Fibroblast of skin of right quadriceps (primary cell): ENCODE results near the gene ASTN1.
A peak's percentile ranks its signal among the peaks of the same experiment; 100 is the strongest.

ENCODE experiments used
- DNase-seq: peaks from one replicate; pipeline ENCODE4 v3.0.0-alpha.2; 2013

The ASTN1 gene

DNA sequence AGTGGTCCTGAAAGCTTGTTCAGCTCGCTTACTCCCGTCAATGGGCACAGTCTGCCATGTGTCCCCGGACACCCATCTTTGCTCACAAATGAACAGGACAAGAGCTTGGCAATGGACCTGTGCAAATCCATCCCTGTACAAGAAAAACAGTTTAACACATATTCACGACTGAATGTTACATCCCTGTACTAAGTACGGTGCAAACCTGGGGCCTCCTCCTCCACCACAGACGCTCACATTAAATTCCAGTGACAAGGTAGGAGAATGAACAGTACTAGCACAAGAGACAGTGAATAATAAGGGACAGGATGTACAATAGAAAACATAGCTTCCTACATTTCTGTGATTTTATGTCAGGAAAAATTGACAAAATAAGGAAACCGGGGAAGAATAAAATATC is 187.7 kb downstream of the ASTN1 start:
- no peak for DNase-seq

GRCh38 chr1:176976225-176976624 is 188.3 kb downstream of the ASTN1 start:
- no peak for DNase-seq

DNA sequence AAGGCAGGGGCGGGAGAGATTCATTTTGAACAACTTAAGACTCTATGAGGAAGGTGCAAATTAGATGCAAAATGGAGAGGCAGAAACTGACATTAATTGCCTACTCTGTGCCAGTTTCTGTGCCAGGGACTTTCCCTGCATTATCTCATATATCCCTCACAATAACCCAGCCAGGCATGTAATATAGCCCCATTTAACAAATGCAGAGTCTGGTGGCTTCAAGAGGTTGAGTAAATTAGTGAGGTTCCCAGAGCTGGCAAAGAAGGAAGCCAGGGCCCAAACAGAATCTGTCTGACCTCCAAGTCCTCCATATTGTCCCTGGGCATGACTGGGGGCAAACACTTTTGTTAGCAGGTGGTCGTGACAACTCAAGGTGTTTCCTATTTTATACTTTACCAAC is 199.8 kb downstream of the ASTN1 start:
- DNase-seq, result no peak

- no peak for DNase-seq
Observed at GRCh38 chr1:176963181-176963580, 201.3 kb downstream of the ASTN1 start.

DNA sequence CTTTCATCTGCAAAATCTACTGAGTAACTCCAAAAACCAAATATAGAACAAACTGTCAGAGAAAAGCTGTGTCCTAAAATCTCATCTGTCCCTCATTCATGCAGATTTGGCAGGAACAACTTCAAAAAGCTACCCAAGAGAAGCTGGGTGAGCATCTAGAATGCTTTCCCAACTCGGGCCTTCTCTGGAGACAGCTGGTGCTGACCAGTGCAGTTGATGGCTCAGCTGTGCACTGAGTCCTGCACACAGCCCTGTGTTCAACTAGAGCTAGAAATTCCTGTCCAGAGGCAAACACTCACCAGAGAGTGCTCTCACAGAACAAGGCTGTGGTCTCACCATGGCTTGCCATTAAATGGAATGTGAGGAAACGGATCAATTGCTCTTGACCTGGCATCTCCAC is 202.8 kb downstream of the ASTN1 start:
- DNase-seq, result no peak

DNA sequence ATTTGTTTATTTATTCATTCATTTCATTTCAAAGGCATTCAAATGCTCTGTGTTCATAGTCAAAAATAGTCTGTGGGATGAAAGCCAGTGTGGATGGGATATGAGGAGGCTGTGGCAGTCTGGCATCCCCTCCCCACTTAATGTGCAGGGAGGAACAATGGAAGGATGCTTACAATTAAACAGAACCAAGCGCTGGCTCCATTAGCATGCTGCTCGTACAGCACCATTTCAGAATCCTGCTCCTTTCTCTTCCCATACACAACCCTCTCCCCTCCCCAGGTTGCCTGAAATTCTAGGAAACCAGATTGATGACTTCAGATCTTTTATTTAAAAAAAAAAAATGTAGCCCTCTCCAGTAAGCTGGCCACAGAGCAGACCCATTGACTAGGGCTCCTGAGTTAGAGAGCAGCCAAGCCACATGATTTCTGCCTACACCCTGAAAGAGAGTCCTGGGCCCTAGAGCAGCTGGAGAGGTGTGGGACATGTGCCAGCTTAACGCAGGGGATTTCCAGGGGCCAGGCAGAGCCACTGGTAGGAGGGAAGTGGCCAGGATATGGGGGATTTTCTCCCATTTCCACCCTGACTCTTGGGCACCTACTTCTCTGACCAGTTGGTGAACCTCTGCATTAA is 205.2 kb downstream of the ASTN1 start:
- DNase-seq, result no peak

GRCh38 chr1:176957603-176958002 is 206.9 kb downstream of the ASTN1 start:
- no peak for DNase-seq

- DNase-seq, result no peak
Observed at GRCh38 chr1:176954242-176954641, 210.3 kb downstream of the ASTN1 start.

- DNase-seq, result no peak
Observed at GRCh38 chr1:176950736-176951324, 213.7 kb downstream of the ASTN1 start.

GRCh38 chr1:176949033-176949662 is 215.4 kb downstream of the ASTN1 start:
- DNase-seq, result peak; percentile 46

DNA sequence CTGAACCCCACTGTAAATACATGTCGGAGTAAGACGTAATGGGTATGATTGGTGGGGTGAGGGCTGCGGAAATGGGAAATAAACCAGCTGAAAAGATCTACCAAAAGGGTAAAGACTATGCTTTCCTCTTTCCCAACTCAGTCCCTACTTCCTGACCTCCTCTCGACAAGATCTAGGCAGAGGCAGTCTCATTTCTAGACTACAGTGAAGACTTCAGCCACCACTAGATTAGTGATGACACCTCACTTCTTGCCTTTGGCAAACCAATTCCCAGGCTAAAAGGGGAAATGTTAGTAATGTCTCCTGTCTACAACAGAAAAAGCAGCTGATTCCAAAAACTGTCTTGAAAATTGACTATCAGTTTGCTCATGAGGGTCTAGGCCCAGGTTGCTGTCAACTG is 219.9 kb downstream of the ASTN1 start:
- DNase-seq, result no peak

- no peak for DNase-seq
Observed at GRCh38 chr1:176943783-176944182, 220.7 kb downstream of the ASTN1 start.

GRCh38 chr1:176942346-176942745 is 222.2 kb downstream of the ASTN1 start:
- DNase-seq, result no peak

DNA sequence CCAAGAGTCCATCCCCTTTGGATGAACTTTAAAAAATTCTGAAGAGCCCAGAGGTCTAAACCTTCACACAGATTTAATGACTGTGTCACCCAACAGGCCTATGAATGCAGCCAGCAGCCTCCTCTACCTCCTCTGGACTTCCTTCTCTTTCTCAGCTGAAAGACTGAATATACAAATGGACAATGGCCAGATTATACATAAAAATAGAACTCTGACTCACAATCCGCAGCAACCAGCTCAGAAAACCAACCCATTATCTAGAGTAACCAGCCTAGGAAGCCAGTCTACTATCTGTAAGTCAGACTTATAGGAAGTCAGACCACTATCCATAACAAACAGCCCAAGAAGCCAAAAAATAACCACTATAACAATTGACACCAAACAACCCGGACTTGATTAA is 224.5 kb downstream of the ASTN1 start:
- DNase-seq, result no peak

DNA sequence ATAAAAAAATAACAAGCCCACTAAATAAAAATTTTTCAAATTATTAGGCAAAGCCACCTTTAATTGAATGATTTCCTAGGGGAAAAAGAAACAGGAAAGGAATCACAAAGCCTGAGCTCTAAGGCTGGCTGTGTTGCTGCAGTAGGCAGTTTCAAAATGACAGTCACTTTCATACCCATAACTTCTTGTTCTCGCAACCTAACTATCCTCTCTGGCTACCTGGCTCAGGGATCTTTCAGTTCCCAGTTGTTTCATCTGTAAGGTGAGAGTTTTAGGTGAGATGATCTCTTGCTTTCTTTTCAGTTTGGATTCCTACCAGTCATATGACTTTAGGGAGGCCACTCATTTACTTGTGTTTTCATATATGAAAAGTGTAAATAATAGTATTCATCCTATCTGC is 226.1 kb downstream of the ASTN1 start:
- no peak for DNase-seq

DNA sequence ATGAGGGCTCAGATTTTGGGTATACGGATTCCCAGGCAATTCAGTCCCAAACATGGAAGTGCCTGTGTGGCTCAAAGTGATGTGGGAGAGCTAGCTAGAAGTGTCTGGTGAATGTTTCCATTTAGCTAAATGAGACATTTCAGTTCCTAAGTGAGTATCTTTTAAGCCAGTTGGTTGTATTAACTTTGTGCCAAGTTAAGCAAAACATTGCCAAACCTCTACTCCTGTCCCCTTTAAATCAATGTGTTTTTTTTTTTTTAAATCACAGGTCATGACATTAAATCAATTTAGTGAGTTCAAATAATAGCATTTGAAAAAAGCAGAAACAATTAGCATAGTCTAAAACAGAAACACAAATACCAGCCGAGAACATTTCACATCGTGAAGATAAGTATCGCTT is 230.1 kb downstream of the ASTN1 start:
- DNase-seq, result no peak

DNA sequence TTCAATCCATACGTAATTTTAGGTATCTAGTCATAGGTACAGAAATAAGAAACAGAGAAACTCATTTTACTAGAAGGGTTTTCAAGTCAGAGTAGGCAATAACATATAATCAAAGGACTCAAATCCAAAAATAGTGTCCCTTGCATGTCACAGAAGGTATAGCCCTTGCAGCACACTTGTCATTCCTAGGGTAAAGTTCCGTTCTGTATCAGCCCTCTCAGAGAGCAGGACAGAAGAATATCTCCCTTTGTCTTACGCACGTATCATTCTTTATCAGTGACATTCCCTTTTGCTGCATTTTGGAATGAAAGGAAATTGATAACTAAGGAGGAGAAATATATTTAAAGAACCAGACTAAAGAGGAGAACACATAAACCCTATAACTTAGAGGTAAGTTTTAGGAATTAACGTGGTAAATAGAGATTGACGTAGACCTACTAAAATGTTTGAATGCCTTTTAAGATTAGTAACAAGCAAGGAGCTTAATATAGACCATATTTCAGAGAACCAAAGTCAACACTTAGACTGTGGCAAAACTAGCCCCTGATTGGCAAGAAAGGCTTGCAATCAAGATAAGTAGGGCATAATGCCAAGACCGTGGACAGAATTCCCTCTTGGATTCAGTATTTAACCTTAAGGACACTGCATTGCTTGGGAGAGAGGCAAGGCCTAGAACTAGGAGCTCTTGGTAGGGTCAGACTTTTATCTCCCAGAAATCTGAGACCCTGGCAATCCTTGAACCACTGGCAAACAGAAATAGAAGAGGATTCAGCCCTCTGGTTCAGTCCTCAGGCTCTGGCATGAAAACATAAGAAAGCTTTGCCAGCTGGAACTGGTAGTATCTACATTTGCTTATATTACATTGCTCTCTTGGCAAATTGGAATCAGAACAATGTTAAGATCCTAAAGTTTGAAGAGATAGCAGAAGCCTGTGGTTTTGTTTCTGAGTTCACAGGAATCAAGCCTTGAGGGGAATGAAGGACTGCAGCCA is 232.1 kb downstream of the ASTN1 start:
- no peak for DNase-seq

- DNase-seq, result no peak
Observed at GRCh38 chr1:176931526-176931925, 233.0 kb downstream of the ASTN1 start.

DNA sequence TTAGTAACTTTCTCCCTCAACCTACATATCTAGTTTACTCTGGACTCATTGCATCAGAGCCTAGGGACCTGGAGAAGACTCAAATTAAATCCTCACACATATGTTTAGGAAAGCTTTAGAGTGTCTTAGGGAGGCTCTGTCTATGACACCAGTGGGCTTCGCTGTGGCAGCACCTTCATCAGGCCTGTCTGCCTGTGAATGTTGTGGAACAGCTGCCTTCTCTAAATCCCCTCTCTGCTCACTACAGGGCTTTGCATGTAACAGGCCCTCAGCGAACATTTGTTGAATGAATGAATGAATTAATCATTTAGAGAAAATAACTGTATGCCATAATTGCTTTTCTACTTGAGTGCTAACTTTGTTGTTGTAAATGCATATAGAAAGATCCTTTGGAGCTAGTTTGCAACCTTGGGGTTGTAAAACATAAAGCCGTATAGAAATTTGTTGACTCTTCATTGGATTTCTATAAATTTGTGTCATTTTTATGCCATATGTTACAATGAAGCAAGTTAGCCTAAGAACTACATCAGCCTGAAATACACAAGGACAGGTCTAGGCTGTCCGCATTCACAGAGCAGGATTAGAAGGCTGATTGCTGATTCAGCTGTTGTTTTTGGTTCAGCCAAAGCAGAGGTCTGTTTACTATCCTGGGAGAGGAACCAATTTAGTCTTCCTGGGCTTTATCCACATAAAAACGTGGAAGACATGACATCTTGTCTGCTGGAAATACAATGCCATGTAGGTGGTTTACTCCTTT is 238.0 kb downstream of the ASTN1 start:
- no peak for DNase-seq

DNA sequence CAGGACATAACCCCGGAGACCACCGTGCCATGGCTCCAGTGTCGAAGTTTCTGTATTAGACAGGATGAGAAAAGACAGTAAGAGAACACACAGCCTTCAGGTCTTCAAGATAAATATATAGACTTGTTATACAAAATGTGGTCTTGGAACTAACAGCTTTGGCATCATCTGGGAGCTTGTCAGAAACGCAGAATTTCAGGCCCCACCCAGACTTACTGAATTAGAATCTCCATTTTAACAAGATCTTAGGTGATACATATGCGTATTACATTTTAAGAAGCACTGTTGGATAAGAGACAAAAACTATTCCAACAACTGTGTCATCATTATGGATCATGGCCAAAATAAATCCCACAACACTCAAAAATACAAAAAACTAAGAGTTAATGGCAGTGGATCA is 239.3 kb downstream of the ASTN1 start:
- DNase-seq, result no peak

DNA sequence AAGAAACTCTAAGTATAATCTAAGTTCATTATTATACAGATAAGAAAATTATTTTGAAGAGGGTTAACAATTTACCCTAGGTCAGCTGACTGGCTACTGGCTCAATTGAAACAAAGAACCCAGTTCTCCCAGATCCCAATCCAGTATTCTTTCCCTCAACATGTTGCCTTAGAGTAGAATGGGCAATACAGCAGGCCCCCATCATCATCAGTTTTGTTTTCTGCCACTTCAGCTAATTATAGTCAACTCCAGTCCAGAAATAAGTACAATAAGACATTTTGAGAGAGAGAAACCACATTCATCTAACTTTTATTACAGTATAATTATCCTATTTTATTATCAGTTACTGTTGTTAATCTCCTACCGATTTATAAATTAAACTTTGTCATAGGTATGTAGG is 241.2 kb downstream of the ASTN1 start:
- DNase-seq, result no peak
